Spinal cord (tissue), 10 donors: ENCODE results near the gene FRMPD1. TPM values are rescaled to one million over a fixed set of nuclear protein-coding genes. Genes with fewer than 3 reads are reported as not detected.
"Not testable (repeated sequence)": the region's sequence is repeated elsewhere in the genome, so short reads cannot be mapped to it uniquely, and the experiment has no call there.

Experiments
- DNase-seq, 6 donors: peaks; one replicate each; pipeline versions ENCODE4 v3.0.0 to v3.0.0-alpha.2; 2013 to 2015; ENCODE audit warnings: low spot score in 6 of 6, low read depth in 4 of 6
- H3K27ac ChIP-seq: one replicate; pipeline ENCODE4 v1.5.1; 2013; ENCODE audit warnings: low read depth, low read length, control low read depth
- H3K27me3 ChIP-seq: one replicate; pipeline ENCODE4 v1.6.1; 2013; ENCODE audit warnings: low read length; ENCODE audit not compliant: control insufficient read depth, insufficient read depth
- H3K36me3 ChIP-seq: one replicate; pipeline ENCODE4 v1.6.1; 2013; ENCODE audit warnings: low read length; ENCODE audit not compliant: control insufficient read depth, insufficient read depth
- H3K4me1 ChIP-seq: one replicate; pipeline ENCODE4 v1.6.1; 2013; ENCODE audit warnings: low read length; ENCODE audit not compliant: control insufficient read depth, insufficient read depth
- H3K4me3 ChIP-seq: one replicate; pipeline ENCODE4 v1.5.1; 2013; ENCODE audit warnings: low read depth, low read length, control low read depth
- H3K9me3 ChIP-seq: one replicate; pipeline ENCODE4 v1.6.1; 2013; ENCODE audit warnings: low read length; ENCODE audit not compliant: control insufficient read depth, insufficient read depth
- WGBS: methylation state at CpG from one replicate; pipeline ENCODE4 v1.1.5; 2013; ENCODE audit warnings: missing lambda C conversion rate; ENCODE audit not compliant: insufficient coverage; 5-methylcytosine and 5-hydroxymethylcytosine counted together
- polyA plus RNA-seq, 2 donors: library from polyadenylated mRNA; unstranded; fragments of 120-200 nt; gene quantifications; one replicate each; pipeline ENCODE4 v1.2.1, GENCODE V29; 2013; ENCODE audit not compliant: insufficient read length in 2 of 2
- total RNA-seq, 2 donors: library from RNA; depleted of rRNA in 1 of 2; stranded (reverse); fragments of 120-200 nt in 1 of 2; fragments of >200 nt in 1 of 2; gene quantifications; one replicate each; pipeline versions ENCODE4 v1.2.3 to v1.2.4, GENCODE V29; 2013 to 2014
- donor health status: healthy.

Gene FRMPD1
- total and polyA plus RNA-seq, 4 donors, result 2.7 to 8.9 (median 5.8) TPM

- H3K4me3 ChIP-seq, result no peak overlapping the region
- H3K36me3 ChIP-seq, result peaks cover 14% of the 10 kb centered on the region
- no peaks in the 10 kb centered on the region for H3K9me3 ChIP-seq
- H3K27me3 ChIP-seq, result no peaks in the 10 kb centered on the region
- WGBS, result 79% methylated on average over 6 of the region's 8 CpGs
- no peaks in the 10 kb centered on the region for H3K4me1 ChIP-seq
- H3K27ac ChIP-seq, result no peak overlapping the region
- DNase-seq, result no peak
These were observed 95.2 kb downstream of the FRMPD1 start for GRCh38 chr9:37745970-37746369.

DNA sequence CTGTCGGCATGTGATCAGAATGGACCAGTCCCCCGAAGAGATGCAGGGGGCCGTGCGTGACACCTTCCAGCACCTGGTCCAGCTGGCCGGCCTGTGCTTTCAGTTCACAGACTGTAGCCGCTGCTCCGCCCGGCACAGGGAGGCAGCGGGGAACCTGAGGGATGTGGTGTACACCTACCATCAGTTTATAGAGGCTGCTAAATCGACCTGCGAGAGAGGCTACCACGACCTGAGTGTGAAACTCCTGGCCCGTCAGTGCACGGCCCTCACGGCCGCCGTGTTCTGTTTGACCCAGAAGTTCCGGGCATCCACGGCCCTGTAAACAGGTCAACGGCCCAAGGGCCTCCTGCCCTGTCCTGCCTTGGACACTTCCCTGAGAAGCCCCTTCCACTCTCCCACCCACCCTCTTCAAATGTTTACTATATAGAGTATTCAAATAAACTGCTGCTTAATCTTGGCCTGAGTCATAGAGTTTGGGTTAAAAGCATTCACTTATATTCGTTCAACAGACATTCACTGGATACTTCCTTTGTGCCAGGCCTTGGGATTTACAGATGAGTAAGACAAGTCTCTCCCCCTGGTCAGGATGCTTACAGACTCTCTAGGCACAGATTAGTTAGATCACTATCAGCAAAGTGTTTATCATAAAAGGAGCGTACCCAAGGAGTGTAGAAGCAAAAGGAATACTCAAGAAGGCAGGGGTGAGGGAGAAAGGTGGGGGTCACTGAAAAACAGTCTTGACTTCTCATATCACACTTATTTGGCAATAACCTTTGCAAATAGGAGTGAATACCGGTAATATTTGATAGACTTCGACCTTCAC is 95.9 kb downstream of the FRMPD1 start:
- Histone ChIP-seq H3K4me1 (no peaks in the 10 kb centered on the region), H3K36me3 (peaks cover 10% of the 10 kb centered on the region), H3K27me3 (no peaks in the 10 kb centered on the region), H3K4me3 (no peak overlapping the region), H3K27ac (no peak overlapping the region), H3K9me3 (no peaks in the 10 kb centered on the region)
- 87% methylated on average over 21 of the region's 24 CpGs for WGBS
- no peak for DNase-seq

DNA sequence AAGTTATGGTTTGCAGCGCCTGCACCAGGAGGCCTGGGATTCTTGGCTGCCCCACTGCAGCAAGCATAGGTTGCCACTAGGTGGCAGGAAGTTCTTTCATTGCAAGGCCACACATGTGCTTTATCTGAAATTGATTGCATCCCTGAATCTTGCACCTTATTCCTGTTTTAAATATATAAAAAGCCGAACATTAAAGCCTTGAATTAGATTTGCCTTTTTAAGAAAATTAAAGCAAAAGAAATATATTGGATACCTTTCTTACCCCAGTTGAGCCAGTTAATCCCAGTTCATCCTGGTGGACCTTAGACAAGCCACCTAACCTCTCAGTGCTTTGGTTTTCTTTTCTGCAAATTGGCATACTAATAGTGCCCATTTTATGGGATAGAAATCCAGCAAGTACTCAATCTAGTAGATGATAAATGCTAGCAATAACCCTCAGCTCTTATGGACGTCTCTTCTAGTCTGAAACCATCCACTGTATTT is 96.6 kb downstream of the FRMPD1 start:
- WGBS, result 67% methylated on average over 2 of the region's 3 CpGs

GRCh38 chr9:37749129-37749528 is 98.4 kb downstream of the FRMPD1 start:
- H3K4me3 ChIP-seq, result no peak overlapping the region
- no peaks in the 10 kb centered on the region for H3K9me3 ChIP-seq
- peaks cover 9% of the 10 kb centered on the region for H3K36me3 ChIP-seq
- H3K27ac ChIP-seq, result no peak overlapping the region
- WGBS, result 60% methylated on average over 1 of the region's 5 CpGs
- H3K27me3 ChIP-seq, result no peaks in the 10 kb centered on the region
- peaks cover 5% of the 10 kb centered on the region for H3K4me1 ChIP-seq
- DNase-seq, result no peak

More for the DNA sequence above, 96.6 kb downstream of the FRMPD1 start:
- Histone ChIP-seq H3K27me3 (no peaks in the 10 kb centered on the region), H3K27ac (no peak overlapping the region), H3K9me3 (no peaks in the 10 kb centered on the region), H3K4me1 (no peaks in the 10 kb centered on the region), H3K36me3 (peaks cover 9% of the 10 kb centered on the region), H3K4me3 (no peak overlapping the region)
- peak in 2 of 6 donors; percentile 78 to 88 for DNase-seq

- Histone ChIP-seq H3K27me3 (no peaks in the 10 kb centered on the region), H3K4me1 (peaks cover 5% of the 10 kb centered on the region), H3K27ac (no peak overlapping the region), H3K9me3 (no peaks in the 10 kb centered on the region), H3K36me3 (peaks cover 4% of the 10 kb centered on the region), H3K4me3 (no peak overlapping the region)
- DNase-seq, result no peak
- 79% methylated on average over 5 of the region's 6 CpGs for whole genome bisulfite sequencing
These were observed 100.4 kb downstream of the FRMPD1 start for GRCh38 chr9:37751186-37751585.

GRCh38 chr9:37751704-37752103 is 101.0 kb downstream of the FRMPD1 start:
- H3K27me3 ChIP-seq, H3K4me1 ChIP-seq, DNase-seq, H3K27ac ChIP-seq, H3K36me3 ChIP-seq, H3K4me3 ChIP-seq, H3K9me3 ChIP-seq: not testable (repeated sequence)
- WGBS, result 91% methylated on average over 26 of the region's 30 CpGs

DNA sequence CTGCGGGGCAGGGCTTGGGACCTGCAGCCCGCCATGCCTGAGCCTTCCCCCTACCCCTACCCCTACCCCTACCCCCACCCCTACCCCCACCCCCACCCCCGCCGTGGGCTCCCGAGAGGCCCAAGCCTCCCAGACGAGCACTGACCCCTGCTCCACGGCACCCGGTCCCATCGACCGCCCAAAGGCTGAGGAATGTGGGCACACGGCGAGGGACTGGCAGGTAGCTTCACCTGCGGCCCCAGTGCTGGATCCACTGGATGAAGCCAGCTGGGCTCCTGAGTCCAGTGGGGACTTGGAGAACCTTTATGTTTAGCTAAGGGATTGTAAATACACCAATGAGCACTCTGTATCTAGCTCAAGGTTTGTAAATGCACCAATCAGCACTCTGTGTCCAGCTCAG is 101.4 kb downstream of the FRMPD1 start:
- not testable (repeated sequence) for H3K27ac ChIP-seq, H3K9me3 ChIP-seq, H3K4me3 ChIP-seq, H3K36me3 ChIP-seq, H3K4me1 ChIP-seq, DNase-seq, H3K27me3 ChIP-seq
- WGBS, result 94% methylated on average over 8 of the region's 13 CpGs

- Histone ChIP-seq H3K9me3 (no peaks in the 10 kb centered on the region), H3K36me3 (no peaks in the 10 kb centered on the region), H3K27me3 (no peaks in the 10 kb centered on the region), H3K27ac (no peak overlapping the region), H3K4me1 (peaks cover 5% of the 10 kb centered on the region), H3K4me3 (peak overlapping the region; percentile 84)
- 92% methylated on average over 13 of the region's 29 CpGs for WGBS
- no peak for DNase-seq
These were observed 102.1 kb downstream of the FRMPD1 start for GRCh38 chr9:37752642-37753488.

DNA sequence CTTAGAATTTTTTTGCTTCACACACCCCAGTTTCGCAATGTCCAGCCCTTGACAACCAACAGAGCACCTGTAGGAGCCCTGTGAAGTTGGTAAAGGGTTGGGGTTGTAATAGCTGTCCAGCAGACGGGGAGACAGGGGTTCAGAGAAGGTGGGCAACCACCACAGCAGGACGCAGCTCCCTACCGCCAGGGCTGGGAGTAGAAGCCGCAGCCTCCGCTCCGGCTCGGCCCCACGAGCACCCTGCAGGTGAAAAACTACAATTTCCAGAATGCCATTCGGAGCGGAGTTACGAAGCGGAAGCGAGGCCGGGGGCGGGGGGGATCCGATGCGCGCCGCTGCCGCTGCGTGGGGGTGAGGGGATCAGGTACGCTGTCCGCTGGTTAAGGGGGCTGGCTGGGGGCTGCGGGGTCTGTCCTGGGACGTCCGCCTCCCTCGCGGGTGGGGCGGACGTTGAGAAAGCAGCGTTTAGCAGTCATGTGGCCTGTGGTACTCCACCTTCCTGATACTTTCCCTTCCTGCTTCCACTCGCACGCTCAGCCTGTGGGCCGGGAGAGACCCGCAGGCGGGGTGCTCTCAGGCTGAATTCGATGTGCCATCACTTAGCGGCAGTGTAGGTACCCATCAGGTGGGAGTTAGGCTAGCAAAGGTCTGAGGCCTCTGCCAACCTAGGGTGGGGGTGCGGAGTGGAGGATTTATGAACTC is 102.9 kb downstream of the FRMPD1 start, which contains the start of gene TRMT10B:
Gene TRMT10B, plus strand, starts transcription at position 317 of the 702 bp plus-strand sequence. CDS start 8,127 bp downstream, outside the sequence.
- H3K27ac ChIP-seq, result peak within 1 kb of the TSS; percentile 12
- peak; percentile 50 to 93 (median 62) for DNase-seq
- H3K4me3 ChIP-seq, result peak within 1 kb of the TSS; percentile 84
- H3K4me1 ChIP-seq, result peaks cover 5% of the 10 kb centered on the region
- no peaks in the 10 kb centered on the region for H3K36me3 ChIP-seq
- H3K9me3 ChIP-seq, result no peaks in the 10 kb centered on the region
- no peaks in the 10 kb centered on the region for H3K27me3 ChIP-seq
- WGBS, result 0% methylated on average over 31 of the region's 40 CpGs
